Mesenchymal stem cell (in vitro differentiated cells and primary cell): ENCODE measurements around the gene YWHAH.

ENCODE experiments used
- DNase-seq: peaks from one replicate; pipeline ENCODE4 v3.0.0-alpha.2; 2013
- H2AFZ ChIP-seq: one replicate; pipeline ENCODE4 v1.6.1; 2013; ENCODE audit warnings: low read depth, mild to moderate bottlenecking, control low read depth, inconsistent platforms, low read length, moderate library complexity
- H2AK5ac ChIP-seq: 2 replicates; pipeline ENCODE4 v1.6.1; 2013; ENCODE audit warnings: low read length, moderate library complexity, mild to moderate bottlenecking, inconsistent platforms; ENCODE audit not compliant: severe bottlenecking
- H2BK120ac ChIP-seq: one replicate; pipeline ENCODE4 v1.6.1; 2013; ENCODE audit warnings: low read depth, mild to moderate bottlenecking, inconsistent platforms, low read length, moderate library complexity
- H2BK12ac ChIP-seq, 2 experiments: one replicate each; pipeline ENCODE4 v1.6.1; 2013; ENCODE audit warnings: inconsistent platforms in 2 of 2, low read length in 2 of 2, mild to moderate bottlenecking in 2 of 2, moderate library complexity in 2 of 2, control low read depth in 1 of 2
- H2BK15ac ChIP-seq: one replicate; pipeline ENCODE4 v1.6.1; 2013; ENCODE audit warnings: mild to moderate bottlenecking, low read depth, inconsistent platforms; ENCODE audit not compliant: poor library complexity, severe bottlenecking
- H2BK5ac ChIP-seq: 2 replicates; pipeline ENCODE4 v1.6.1; 2013; ENCODE audit warnings: low read depth, mild to moderate bottlenecking, low read length, control low read depth, inconsistent platforms; ENCODE audit not compliant: poor library complexity, severe bottlenecking
- H3K14ac ChIP-seq, 2 experiments: one replicate each; pipeline ENCODE4 v1.6.1; 2013; ENCODE audit warnings: inconsistent platforms in 2 of 2, low read length in 2 of 2, control low read depth in 1 of 2, mild to moderate bottlenecking in 1 of 2, moderate library complexity in 1 of 2
- H3K18ac ChIP-seq, 2 experiments: one replicate each; pipeline ENCODE4 v1.6.1; 2013; ENCODE audit warnings: inconsistent platforms in 2 of 2, low read length in 2 of 2, control low read depth in 1 of 2, low read depth in 1 of 2, mild to moderate bottlenecking in 1 of 2
- H3K23ac ChIP-seq, 2 experiments: one replicate each; pipeline ENCODE4 v1.6.1; 2013; ENCODE audit warnings: inconsistent platforms in 2 of 2, low read length in 2 of 2, mild to moderate bottlenecking in 2 of 2, moderate library complexity in 2 of 2, control low read depth in 1 of 2
- H3K27ac ChIP-seq: 2 replicates; pipeline ENCODE4 v1.5.1; 2013; ENCODE audit warnings: mild to moderate bottlenecking, moderate library complexity, low read length, control low read depth, inconsistent platforms; ENCODE audit not compliant: poor library complexity, severe bottlenecking
- H3K27me3 ChIP-seq, 2 experiments: 2 replicates each; pipeline versions ENCODE4 v1.6.1 to v1.7.0; 2013; ENCODE audit warnings: low read length in 2 of 2, mild to moderate bottlenecking in 2 of 2, moderate library complexity in 2 of 2, control low read depth in 1 of 2, inconsistent platforms in 1 of 2; ENCODE audit not compliant: control insufficient read depth in 1 of 2, insufficient read depth in 1 of 2
- H3K36me3 ChIP-seq, 2 experiments: 2 replicates each; pipeline versions ENCODE4 v1.6.1 to v1.7.0; 2013; ENCODE audit warnings: low read length in 2 of 2, control low read depth in 1 of 2, inconsistent platforms in 1 of 2, low read depth in 1 of 2, mild to moderate bottlenecking in 1 of 2; ENCODE audit not compliant: insufficient read depth in 2 of 2, control insufficient read depth in 1 of 2
- H3K4ac ChIP-seq, 2 experiments: one replicate each; pipeline ENCODE4 v1.6.1; 2013; ENCODE audit warnings: inconsistent platforms in 2 of 2, low read length in 2 of 2, mild to moderate bottlenecking in 2 of 2, moderate library complexity in 2 of 2, control low read depth in 1 of 2, low read depth in 1 of 2
- H3K4me1 ChIP-seq: 2 replicates; pipeline ENCODE4 v1.6.1; 2013; ENCODE audit warnings: low read depth, low read length, control low read depth; ENCODE audit not compliant: control insufficient read depth, insufficient read depth
- H3K4me2 ChIP-seq: 2 replicates; pipeline ENCODE4 v1.6.1; 2013; ENCODE audit warnings: low read length, mild to moderate bottlenecking, inconsistent platforms; ENCODE audit not compliant: poor library complexity, severe bottlenecking
- H3K4me3 ChIP-seq, 2 experiments: 2 replicates each; pipeline versions ENCODE4 v1.5.1 to v1.7.0; 2013; ENCODE audit warnings: low read length in 2 of 2, mild to moderate bottlenecking in 2 of 2, control low read depth in 1 of 2, low read depth in 1 of 2; ENCODE audit not compliant: insufficient read depth in 1 of 2
- H3K79me1 ChIP-seq: replicated peaks from 2 replicates; pipeline ENCODE4 v1.6.1; 2013; ENCODE audit warnings: mild to moderate bottlenecking, control low read depth, low read length, inconsistent platforms; ENCODE audit not compliant: poor library complexity, severe bottlenecking
- H3K9ac ChIP-seq: 2 replicates; pipeline ENCODE4 v1.7.0; 2013; ENCODE audit warnings: mild to moderate bottlenecking, low read length, moderate library complexity
- H3K9me3 ChIP-seq: 2 replicates; pipeline ENCODE4 v1.7.0; 2013; ENCODE audit warnings: mild to moderate bottlenecking, low read length; ENCODE audit not compliant: control insufficient read depth
- H4K8ac ChIP-seq: one replicate; pipeline ENCODE4 v1.6.1; 2013; ENCODE audit warnings: inconsistent platforms, mild to moderate bottlenecking, low read length, moderate library complexity
- H4K91ac ChIP-seq: one replicate; pipeline ENCODE4 v1.6.1; 2013; ENCODE audit warnings: mild to moderate bottlenecking, low read length, inconsistent platforms
- WGBS: methylation state at CpG from one replicate; pipeline ENCODE4 v1.1.7; 2013; ENCODE audit warnings: mixed read lengths; 5-methylcytosine and 5-hydroxymethylcytosine counted together

YWHAH gene

DNA sequence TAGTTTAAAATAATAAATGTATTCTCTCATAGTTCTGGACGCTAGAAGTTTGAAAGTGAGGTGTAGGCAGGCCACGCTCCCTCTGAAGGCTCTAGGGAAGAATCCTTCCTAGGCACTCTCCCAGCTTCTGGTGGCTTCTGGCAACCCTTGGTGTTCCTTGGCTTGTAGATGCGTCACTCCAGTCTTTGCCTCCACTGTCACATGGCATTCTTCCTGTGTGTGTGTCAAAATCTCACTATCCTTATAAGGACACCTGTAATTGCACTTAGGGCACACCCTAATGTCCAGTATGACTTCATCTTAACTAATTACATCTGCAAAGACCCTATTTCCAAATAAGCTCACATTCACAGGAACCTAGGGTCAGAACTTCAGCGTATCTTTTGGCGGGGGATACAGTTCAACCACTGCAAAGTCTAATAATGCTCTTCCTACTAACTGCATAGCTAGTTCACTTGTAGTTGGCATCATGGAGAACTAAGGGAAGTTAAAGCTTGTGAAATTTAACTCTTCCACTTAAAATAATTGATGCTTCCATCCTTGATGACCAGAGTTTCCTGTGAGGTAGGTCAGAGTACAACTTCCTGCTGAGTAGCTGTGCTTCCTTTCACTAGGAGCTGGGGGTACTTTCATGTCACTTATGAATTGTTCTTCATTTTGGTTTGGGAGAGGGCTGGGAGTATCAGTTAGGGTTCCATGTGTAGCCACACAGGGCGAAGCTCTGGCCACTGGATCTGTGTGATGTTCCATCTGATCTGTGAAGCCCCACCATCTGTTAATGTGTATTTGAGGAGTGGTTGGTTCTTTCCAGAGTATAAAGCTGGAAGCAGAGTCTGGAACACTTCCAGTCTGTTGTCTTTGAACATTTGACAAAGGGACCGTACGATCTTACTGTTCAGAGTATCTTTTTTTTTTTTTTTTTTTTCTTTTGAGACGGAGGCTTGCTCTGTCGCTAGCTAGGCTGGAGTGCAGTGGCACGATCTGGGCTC, 10.5 kb downstream of the YWHAH start:
- no peak overlapping the region for H4K91ac ChIP-seq

GRCh38 chr22:31956360-31956759, 12.0 kb downstream of the YWHAH start:
- Histone ChIP-seq H3K14ac (no peak overlapping the region), H2BK12ac (no peak overlapping the region), H4K91ac (no peak overlapping the region), H3K4me2 (no peak overlapping the region), H3K27me3 (no peaks in the 10 kb centered on the region), H2BK15ac (no peak overlapping the region), H2AFZ (no peak overlapping the region), H3K18ac (no peak overlapping the region), H3K23ac (no peak overlapping the region), H3K9ac (no peak overlapping the region), H3K79me1 (peaks cover 4% of the 10 kb centered on the region), H2AK5ac (no peak overlapping the region), H3K4me3 (no peak overlapping the region), H4K8ac (no peak overlapping the region), H3K4me1 (peaks cover 8% of the 10 kb centered on the region), H2BK5ac (no peak overlapping the region), H3K27ac (no peak overlapping the region), H3K9me3 (no peaks in the 10 kb centered on the region), H2BK120ac (no peak overlapping the region), H3K36me3 (peaks cover 14 to 33% of the 10 kb centered on the region in 2 experiments), H3K4ac (no peak overlapping the region)
- no peak for DNase-seq
- 98% methylated on average over 12 of the region's 12 CpGs for WGBS

More for the DNA sequence above, 10.5 kb downstream of the YWHAH start:
- no peak overlapping the region for H2BK15ac ChIP-seq
- H3K9ac ChIP-seq = peak overlapping the region; percentile 29
- no peak overlapping the region for H2BK12ac ChIP-seq
- DNase-seq = no peak
- no peak overlapping the region for H3K18ac ChIP-seq
- peaks cover 5% of the 10 kb centered on the region for H3K4me1 ChIP-seq
- H2BK120ac ChIP-seq = no peak overlapping the region
- peaks cover 4% of the 10 kb centered on the region for H3K79me1 ChIP-seq
- H3K27ac ChIP-seq = no peak overlapping the region
- 96% methylated on average over 11 of the region's 11 CpGs for WGBS
- no peaks in the 10 kb centered on the region for H3K9me3 ChIP-seq
- H3K4me3 ChIP-seq = no peak overlapping the region
- no peak overlapping the region for H4K8ac ChIP-seq
- no peak overlapping the region for H3K4ac ChIP-seq
- no peak overlapping the region for H2AK5ac ChIP-seq
- no peak overlapping the region for H3K14ac ChIP-seq
- H3K36me3 ChIP-seq = peaks cover 20 to 33% of the 10 kb centered on the region in 2 experiments
- H3K27me3 ChIP-seq = no peaks in the 10 kb centered on the region
- H2AFZ ChIP-seq = no peak overlapping the region
- no peak overlapping the region for H2BK5ac ChIP-seq
- H3K4me2 ChIP-seq = no peak overlapping the region
- H3K23ac ChIP-seq = no peak overlapping the region

GRCh38 chr22:31957970-31958594, 13.7 kb downstream of the YWHAH start:
- no peak overlapping the region for H2AFZ ChIP-seq
- H3K9ac ChIP-seq = no peak overlapping the region
- no peak overlapping the region for H3K23ac ChIP-seq
- H3K4me2 ChIP-seq = no peak overlapping the region
- H3K27me3 ChIP-seq = no peaks in the 10 kb centered on the region
- no peak overlapping the region for H2BK120ac ChIP-seq
- no peak for DNase-seq
- WGBS = 92% methylated on average over 6 of the region's 9 CpGs
- no peak overlapping the region for H2BK15ac ChIP-seq
- H3K9me3 ChIP-seq = no peaks in the 10 kb centered on the region
- H4K8ac ChIP-seq = no peak overlapping the region
- H3K36me3 ChIP-seq = peaks cover 14 to 33% of the 10 kb centered on the region in 2 experiments
- no peak overlapping the region for H3K4me3 ChIP-seq
- no peak overlapping the region for H3K4ac ChIP-seq
- H3K18ac ChIP-seq = no peak overlapping the region
- H3K79me1 ChIP-seq = peaks cover 4% of the 10 kb centered on the region
- no peak overlapping the region for H3K27ac ChIP-seq
- no peak overlapping the region for H2BK5ac ChIP-seq
- no peak overlapping the region for H2BK12ac ChIP-seq
- H2AK5ac ChIP-seq = no peak overlapping the region
- H3K4me1 ChIP-seq = peaks cover 4% of the 10 kb centered on the region
- H3K14ac ChIP-seq = no peak overlapping the region
- H4K91ac ChIP-seq = no peak overlapping the region

DNA sequence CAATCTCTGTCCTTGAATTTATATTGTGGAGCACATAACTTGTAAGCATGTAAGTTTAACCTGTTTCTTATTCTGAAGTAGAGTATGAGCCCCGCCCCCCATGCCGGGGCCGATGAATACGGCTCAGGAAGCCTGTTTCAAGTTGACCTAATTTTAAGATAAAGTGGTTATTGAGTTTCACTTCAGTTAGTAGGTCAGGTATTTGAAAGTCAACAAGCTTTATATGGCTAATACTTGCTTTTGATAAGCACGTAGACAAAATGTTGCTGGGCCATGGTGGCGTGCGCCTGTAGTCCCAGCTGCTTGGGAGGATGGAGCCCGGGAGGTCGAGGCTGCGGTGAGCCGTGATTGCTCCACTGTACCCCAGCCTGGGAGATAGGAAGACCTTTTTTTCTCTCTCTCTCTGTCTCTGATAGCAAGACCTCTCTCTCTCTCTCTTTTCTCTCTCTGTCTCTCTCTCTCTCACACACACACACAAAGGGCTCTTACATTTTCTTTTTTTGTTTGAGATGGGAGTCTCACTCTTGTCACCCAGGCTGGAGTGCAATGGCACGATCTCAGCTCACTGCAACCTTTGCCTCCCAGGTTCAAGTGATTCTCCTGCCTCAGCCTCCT, 14.4 kb downstream of the YWHAH start:
- Histone ChIP-seq H3K27ac (no peak overlapping the region), H3K27me3 (no peaks in the 10 kb centered on the region), H3K36me3 (peaks cover 14 to 33% of the 10 kb centered on the region in 2 experiments), H4K8ac (no peak overlapping the region), H3K4me3 (no peak overlapping the region), H2BK120ac (no peak overlapping the region), H2BK5ac (no peak overlapping the region), H3K23ac (no peak overlapping the region), H3K4me2 (no peak overlapping the region), H3K9ac (no peak overlapping the region), H2BK12ac (no peak overlapping the region), H2BK15ac (no peak overlapping the region), H2AK5ac (no peak overlapping the region), H2AFZ (no peak overlapping the region), H3K9me3 (no peaks in the 10 kb centered on the region), H3K79me1 (peaks cover 4% of the 10 kb centered on the region), H3K14ac (no peak overlapping the region), H4K91ac (no peak overlapping the region), H3K4ac (no peak overlapping the region), H3K18ac (no peak overlapping the region), H3K4me1 (peaks cover 4% of the 10 kb centered on the region)
- WGBS = 93% methylated on average over 12 of the region's 12 CpGs
- no peak for DNase-seq
